Measurements from ENCODE around the gene SCN2A.

SCN2A gene

GRCh38 chr2:165281387-165281786 lies 42.2 kb downstream of the SCN2A start (continued):
- TF ChIP-seq ZNF341 (tag by site-specific recombination; IDR thresholded peaks at IDR 0.05; ENCODE audit: low read depth) (no peak), ZNF366 (tag by site-specific recombination; conservative IDR thresholded peaks at IDR 0.05) (no peak), GLI2 (tag by site-specific recombination; IDR thresholded peaks at IDR 0.05; ENCODE audit: borderline replicate concordance, low read depth) (no peak), ZNF585B (tag by site-specific recombination; IDR thresholded peaks at IDR 0.05) (no peak), ZSCAN18 (tag by site-specific recombination; IDR thresholded peaks at IDR 0.05) (no peak)

GRCh38 chr2:165283342-165283741 lies 44.1 kb downstream of the SCN2A start:
- no peaks in the 10 kb centered on the region for H3K9me3 ChIP-seq (ENCODE audit: control insufficient read depth, insufficient read depth, low read depth, low read length)
- ChIA-PET POLR2A (no interaction called here), CTCF (interaction anchor here (0.6 to 2.3 kb wide), 3 partner anchors 11 to 155 kb away, joined by 3 to 9 read pairs (median 4); partner anchors contain the start of gene SCN2A)
- H3K27ac ChIP-seq (ENCODE audit: extremely low read depth, low read depth, low read length) = no peak overlapping the region
- no peaks in the 10 kb centered on the region for H3K4me1 ChIP-seq (ENCODE audit: control insufficient read depth, insufficient read depth, low read length)
- H3K36me3 ChIP-seq (ENCODE audit: control insufficient read depth in 2 of 2, insufficient read depth in 1 of 2, low read length in 2 of 2) = no peaks in the 10 kb centered on the region
- no peak overlapping the region for H3K4me3 ChIP-seq (ENCODE audit: low read depth, low read length)
- TF ChIP-seq ZNF544 (tag by site-specific recombination; IDR thresholded peaks at IDR 0.05) (no peak), ZSCAN16 (tag by site-specific recombination; IDR thresholded peaks at IDR 0.05) (no peak), ZNF610 (tag by site-specific recombination; IDR thresholded peaks at IDR 0.05; ENCODE audit: borderline replicate concordance) (no peak), ZNF623 (tag by site-specific recombination; IDR thresholded peaks at IDR 0.05) (no peak), PATZ1 (tag by site-specific recombination; IDR thresholded peaks at IDR 0.05) (no peak), ZNF2 (tag by site-specific recombination; IDR thresholded peaks at IDR 0.05) (no peak), CTCF (tag by site-specific recombination; IDR thresholded peaks at IDR 0.05) (no peak), ZFP37 (tag by site-specific recombination; IDR thresholded peaks at IDR 0.05) (no peak), ZNF350 (tag by site-specific recombination; IDR thresholded peaks at IDR 0.05) (no peak), PRDM2 (tag by site-specific recombination; IDR thresholded peaks at IDR 0.05; ENCODE audit: borderline replicate concordance) (no peak), ZBTB21 (tag by site-specific recombination; IDR thresholded peaks at IDR 0.05) (no peak), ZNF692 (tag by site-specific recombination; IDR thresholded peaks at IDR 0.05) (no peak), KLF17 (tag by site-specific recombination; IDR thresholded peaks at IDR 0.05) (no peak), ZNF433 (tag by site-specific recombination; IDR thresholded peaks at IDR 0.05; ENCODE audit: low read depth) (no peak), ZNF37A (tag by site-specific recombination; IDR thresholded peaks at IDR 0.05) (no peak), ZNF514 (tag by site-specific recombination; IDR thresholded peaks at IDR 0.05) (no peak), ZNF449 (tag by site-specific recombination; IDR thresholded peaks at IDR 0.05) (no peak)
